Measurements from ENCODE around the gene UPP2.

The UPP2 gene

GRCh38 chr2:158071018-158071417, 30.7 kb upstream of the UPP2 start:
- TF ChIP-seq CTCF (IDR thresholded peaks at IDR 0.05; ENCODE audit: extremely low read depth, missing control alignments): no peak
- no peak for DNase-seq (ENCODE audit: low spot score)

GRCh38 chr2:158072361-158072760, 29.3 kb upstream of the UPP2 start:
- DNase-seq (ENCODE audit: low spot score): no peak
- no peak for TF ChIP-seq CTCF (IDR thresholded peaks at IDR 0.05; ENCODE audit: extremely low read depth, missing control alignments)

- TF ChIP-seq CTCF (IDR thresholded peaks at IDR 0.05; ENCODE audit: extremely low read depth, missing control alignments): no peak
- DNase-seq (ENCODE audit: low spot score): no peak
Measured at GRCh38 chr2:158079672-158080071, 22.0 kb upstream of the UPP2 start.

GRCh38 chr2:158088093-158088492, 13.6 kb upstream of the UPP2 start:
- no peak for DNase-seq (ENCODE audit: low spot score)
- no peak for TF ChIP-seq CTCF (IDR thresholded peaks at IDR 0.05; ENCODE audit: extremely low read depth, missing control alignments)

GRCh38 chr2:158089322-158089721, 12.4 kb upstream of the UPP2 start:
- no peak for DNase-seq (ENCODE audit: low spot score)
- no peak for TF ChIP-seq CTCF (IDR thresholded peaks at IDR 0.05; ENCODE audit: extremely low read depth, missing control alignments)

GRCh38 chr2:158091647-158092046, 10.0 kb upstream of the UPP2 start:
- TF ChIP-seq CTCF (IDR thresholded peaks at IDR 0.05; ENCODE audit: extremely low read depth, missing control alignments): no peak
- no peak for DNase-seq (ENCODE audit: low spot score)

- no peak for TF ChIP-seq CTCF (IDR thresholded peaks at IDR 0.05; ENCODE audit: extremely low read depth, missing control alignments)
- DNase-seq (ENCODE audit: low spot score): no peak
Measured at GRCh38 chr2:158094487-158095092, 7.1 kb upstream of the UPP2 start.
